ENCODE data around the gene SUPT5H.

SUPT5H gene

GRCh38 chr19:39496063-39496462, 50.7 kb downstream of the SUPT5H start:
- no peak for DNase-seq (ENCODE audit: extremely low read depth, low read depth)
- no peak for TF ChIP-seq CTCF (IDR thresholded peaks at IDR 0.05; ENCODE audit: low read depth, low read length)

- no peak for DNase-seq (ENCODE audit: extremely low read depth, low read depth)
- no peak for TF ChIP-seq CTCF (IDR thresholded peaks at IDR 0.05; ENCODE audit: low read depth, low read length)
Observed at GRCh38 chr19:39497701-39497995, 52.3 kb downstream of the SUPT5H start.

GRCh38 chr19:39497996-39498797, 52.8 kb downstream of the SUPT5H start:
- DNase-seq (ENCODE audit: extremely low read depth, low read depth): no peak
- peak; percentile 45 for TF ChIP-seq CTCF (IDR thresholded peaks at IDR 0.05; ENCODE audit: low read depth, low read length)

GRCh38 chr19:39498798-39499642, 53.6 kb downstream of the SUPT5H start, which contains the start of gene DLL3:
TSS of gene DLL3 (plus strand) at chr19:39498947. CDS start at chr19:39498975, 28 bp downstream.
- no peak for TF ChIP-seq CTCF (IDR thresholded peaks at IDR 0.05; ENCODE audit: low read depth, low read length)
- no peak for DNase-seq (ENCODE audit: extremely low read depth, low read depth)

GRCh38 chr19:39499932-39500331, 54.5 kb downstream of the SUPT5H start:
- no peak for DNase-seq (ENCODE audit: extremely low read depth, low read depth)
- no peak for TF ChIP-seq CTCF (IDR thresholded peaks at IDR 0.05; ENCODE audit: low read depth, low read length)

- no peak for DNase-seq (ENCODE audit: extremely low read depth, low read depth)
- no peak for TF ChIP-seq CTCF (IDR thresholded peaks at IDR 0.05; ENCODE audit: low read depth, low read length)
Observed at GRCh38 chr19:39500543-39500942, 55.2 kb downstream of the SUPT5H start.

- no peak for DNase-seq (ENCODE audit: extremely low read depth, low read depth)
Observed at GRCh38 chr19:39501340-39501739, 56.0 kb downstream of the SUPT5H start.

More at GRCh38 chr19:39501340-39501739, 56.0 kb downstream of the SUPT5H start:
- TF ChIP-seq CTCF (IDR thresholded peaks at IDR 0.05; ENCODE audit: low read depth, low read length): no peak
